Endodermal cell (in vitro differentiated cells): ENCODE results near the gene TMEM109. TPM values are rescaled to one million over a fixed set of nuclear protein-coding genes. Genes with fewer than 3 reads are reported as not detected.

Experiments
- DNase-seq: peaks from one replicate; pipeline ENCODE4 v3.0.0-alpha.2; 2017
- H3K27ac ChIP-seq: 2 replicates; pipeline ENCODE4 v1.5.1; 2013; ENCODE audit warnings: mild to moderate bottlenecking, low read depth, low read length, moderate library complexity
- H3K27me3 ChIP-seq: 2 replicates; pipeline ENCODE4 v1.6.1; 2013; ENCODE audit warnings: mild to moderate bottlenecking, low read length, moderate library complexity; ENCODE audit not compliant: insufficient read depth, control insufficient read depth, poor library complexity, severe bottlenecking
- H3K36me3 ChIP-seq: 2 replicates; pipeline ENCODE4 v1.7.0; 2013; ENCODE audit warnings: mild to moderate bottlenecking, low read length, moderate library complexity; ENCODE audit not compliant: control insufficient read depth, insufficient read depth
- H3K4me1 ChIP-seq: one replicate; pipeline ENCODE4 v1.7.0; 2013; ENCODE audit warnings: low read length; ENCODE audit not compliant: control insufficient read depth, insufficient read depth
- H3K4me3 ChIP-seq: 2 replicates; pipeline ENCODE4 v1.5.1; 2013; ENCODE audit warnings: mild to moderate bottlenecking, low read length, moderate library complexity
- H3K9ac ChIP-seq: 2 replicates; pipeline ENCODE4 v1.6.1; 2013; ENCODE audit warnings: mild to moderate bottlenecking, low read length, moderate library complexity; ENCODE audit not compliant: poor library complexity, severe bottlenecking; ENCODE audit errors: extremely low read depth
- H3K9me3 ChIP-seq: 2 replicates; pipeline ENCODE4 v1.6.1; 2013; ENCODE audit warnings: mild to moderate bottlenecking, low read length, moderate library complexity; ENCODE audit not compliant: control insufficient read depth
- H3K27ac Mint-ChIP-seq: 2 replicates; pipeline ENCODE4 v1.8.0; 2020; ENCODE audit warnings: mixed read lengths
- H3K27me3 Mint-ChIP-seq: 2 replicates; pipeline ENCODE4 v1.8.0; 2021; ENCODE audit warnings: mild to moderate bottlenecking, mixed read lengths; ENCODE audit not compliant: insufficient read depth
- H3K36me3 Mint-ChIP-seq: 2 replicates; pipeline ENCODE4 v1.8.0; 2020; ENCODE audit warnings: low read depth, mixed read lengths
- H3K4me1 Mint-ChIP-seq: 2 replicates; pipeline ENCODE4 v1.8.0; 2020; ENCODE audit warnings: mixed read lengths
- H3K4me3 Mint-ChIP-seq: 2 replicates; pipeline ENCODE4 v1.8.0; 2020; ENCODE audit warnings: mild to moderate bottlenecking, moderate library complexity, mixed read lengths
- H3K9me3 Mint-ChIP-seq: 2 replicates; pipeline ENCODE4 v1.8.0; 2020; ENCODE audit warnings: mild to moderate bottlenecking, mixed read lengths
- CTCF ChIP-seq: fragments of 200-600 bp; sonication (generic); conservative IDR thresholded peaks from 2 replicates; pipeline ENCODE4 v1.5.0; 2021; ENCODE audit warnings: antibody characterized with exemption, mild to moderate bottlenecking
- WGBS, 2 experiments: methylation state at CpG; one replicate each; pipeline versions ENCODE4 v1.1.5 to v1.1.7; 2013; ENCODE audit warnings: missing lambda C conversion rate in 2 of 2, mixed read lengths in 1 of 2; ENCODE audit not compliant: insufficient coverage in 1 of 2, insufficient read length in 1 of 2; 5-methylcytosine and 5-hydroxymethylcytosine counted together
- total RNA-seq, 2 donors: library from RNA; stranded (reverse); fragmentation: NEBNext Ultra II Directional in 1 of 2; extraction: Animal tissue kit (Norgen Biotek cat#: 25700) in 1 of 2; gene quantifications; 2 replicates in 1 of 2; 3 replicates in 1 of 2; pipeline ENCODE4 v1.2.1, GENCODE V29; 2021

Gene TMEM109
- total RNA-seq, 2 donors from 2014 or later, result 41.4 to 56.8 TPM

GRCh38 chr11:60946601-60947264 is 32.8 kb downstream of the TMEM109 start:
- H3K4me3 ChIP-seq, result no peak overlapping the region
- Mint-ChIP-seq H3K4me1 (no peaks in the 10 kb centered on the region), H3K4me3 (no peak overlapping the region), H3K36me3 (no peaks in the 10 kb centered on the region), H3K27me3 (peaks cover 47% of the 10 kb centered on the region), H3K9me3 (no peaks in the 10 kb centered on the region), H3K27ac (no peak overlapping the region)
- 89 to 92% methylated on average over 6 to 13 of the region's 15 CpGs for WGBS, 2 experiments
- H3K27ac ChIP-seq, result no peak overlapping the region
- no peak for DNase-seq
- H3K36me3 ChIP-seq, result no peaks in the 10 kb centered on the region
- no peaks in the 10 kb centered on the region for H3K9me3 ChIP-seq
- no peaks in the 10 kb centered on the region for H3K4me1 ChIP-seq
- no peak overlapping the region for H3K9ac ChIP-seq
- H3K27me3 ChIP-seq, result peaks cover 39% of the 10 kb centered on the region
- TF ChIP-seq CTCF, result no peak

DNA sequence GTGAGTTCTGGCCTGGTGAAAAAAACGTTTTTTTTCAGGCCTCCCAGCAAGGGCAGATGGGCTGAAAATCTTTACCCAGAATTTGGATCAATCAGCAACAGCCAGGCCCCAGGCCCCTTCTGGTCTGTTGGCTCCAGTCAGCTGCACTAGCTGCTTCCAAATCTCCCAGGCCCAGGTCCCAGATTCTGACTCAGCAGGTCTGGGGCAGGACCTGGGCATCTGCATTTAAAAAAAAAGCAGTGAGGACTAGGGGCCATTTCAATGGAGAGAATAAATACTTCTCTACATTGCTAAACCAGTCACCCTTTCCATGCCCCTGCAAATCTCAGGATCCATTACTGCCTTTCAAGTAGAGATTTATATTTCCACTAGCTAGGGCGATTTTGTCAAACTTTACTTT is 33.7 kb downstream of the TMEM109 start:
- H3K27ac ChIP-seq, result peak overlapping the region; percentile 78
- no peak overlapping the region for H3K9ac ChIP-seq
- H3K9me3 ChIP-seq, result no peaks in the 10 kb centered on the region
- DNase-seq, result no peak
- WGBS, 2 experiments, result 0 to 39% methylated on average over 1 to 2 of the region's 2 CpGs
- peaks cover 48% of the 10 kb centered on the region for H3K27me3 ChIP-seq
- Mint-ChIP-seq H3K4me3 (no peak overlapping the region), H3K36me3 (no peaks in the 10 kb centered on the region), H3K4me1 (no peaks in the 10 kb centered on the region), H3K9me3 (no peaks in the 10 kb centered on the region), H3K27me3 (peaks cover 57% of the 10 kb centered on the region), H3K27ac (no peak overlapping the region)
- H3K4me1 ChIP-seq, result no peaks in the 10 kb centered on the region
- no peak overlapping the region for H3K4me3 ChIP-seq
- no peaks in the 10 kb centered on the region for H3K36me3 ChIP-seq
- no peak for TF ChIP-seq CTCF

DNA sequence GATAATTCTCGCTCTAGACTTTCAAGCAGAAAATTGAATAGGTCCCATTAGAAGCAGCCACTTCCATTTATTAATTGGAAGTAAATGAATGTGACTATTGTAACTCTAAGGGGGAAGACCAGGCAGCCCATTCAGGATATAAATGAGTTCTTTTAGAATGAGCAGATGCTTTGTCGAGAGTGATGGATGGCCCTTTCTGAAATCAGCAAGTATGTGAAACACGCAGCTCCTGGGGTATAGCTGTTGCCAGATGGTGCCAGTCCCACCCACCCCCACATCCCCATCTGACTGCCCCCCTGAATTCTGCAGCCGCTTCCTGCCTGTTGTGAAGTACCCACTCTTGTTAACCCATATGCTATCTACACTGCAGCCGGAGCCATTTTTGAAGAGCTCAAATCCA is 34.3 kb downstream of the TMEM109 start:
- 79 to 85% methylated on average over 2 to 5 of the region's 5 CpGs for WGBS, 2 experiments
- peaks cover 61% of the 10 kb centered on the region for H3K27me3 Mint-ChIP-seq
- DNase-seq, result no peak
- Histone ChIP-seq H3K36me3 (no peaks in the 10 kb centered on the region), H3K9me3 (no peaks in the 10 kb centered on the region), H3K4me1 (no peaks in the 10 kb centered on the region), H3K9ac (no peak overlapping the region), H3K27ac (peak overlapping the region; percentile 78), H3K4me3 (no peak overlapping the region), H3K27me3 (peaks cover 53% of the 10 kb centered on the region)
- TF ChIP-seq CTCF, result no peak
- no peaks in the 10 kb centered on the region for H3K4me1 Mint-ChIP-seq
- H3K4me3 Mint-ChIP-seq, result no peak overlapping the region
- no peak overlapping the region for H3K27ac Mint-ChIP-seq
- H3K36me3 Mint-ChIP-seq, result no peaks in the 10 kb centered on the region
- H3K9me3 Mint-ChIP-seq, result no peaks in the 10 kb centered on the region
